Mucosa of rectum (tissue), 2 donors: ENCODE measurements around the gene PRRT4.

Experiments
- H3K27ac ChIP-seq, 2 donors: one replicate each; pipeline ENCODE4 v1.7.0; 2013; ENCODE audit warnings: inconsistent platforms in 2 of 2, low read depth in 2 of 2, low read length in 2 of 2
- H3K27me3 ChIP-seq, 2 donors: one replicate each; pipeline ENCODE4 v1.7.0; 2013; ENCODE audit warnings: low read length in 2 of 2; ENCODE audit not compliant: control insufficient read depth in 2 of 2, insufficient read depth in 2 of 2
- H3K36me3 ChIP-seq, 2 donors: one replicate each; pipeline ENCODE4 v1.7.0; 2013; ENCODE audit warnings: low read length in 2 of 2; ENCODE audit not compliant: control insufficient read depth in 2 of 2, insufficient read depth in 2 of 2
- H3K4me1 ChIP-seq, 2 donors: one replicate each; pipeline ENCODE4 v1.7.0; 2013; ENCODE audit warnings: low read length in 2 of 2, mild to moderate bottlenecking in 1 of 2; ENCODE audit not compliant: control insufficient read depth in 2 of 2, insufficient read depth in 2 of 2
- H3K4me3 ChIP-seq, 2 donors: one replicate each; pipeline ENCODE4 v1.7.0; 2013; ENCODE audit warnings: low read length in 2 of 2
- H3K9ac ChIP-seq, 2 donors: one replicate each; pipeline ENCODE4 v1.7.0; 2013; ENCODE audit warnings: low read length in 2 of 2, low read depth in 1 of 2, mild to moderate bottlenecking in 1 of 2
- H3K9me3 ChIP-seq, 2 donors: one replicate each; pipeline ENCODE4 v1.7.0; 2013; ENCODE audit warnings: low read length in 2 of 2; ENCODE audit not compliant: control insufficient read depth in 2 of 2
- donor health status: healthy.
- donor health status: Normal muscosa, but diverticular disease.

The PRRT4 gene

DNA sequence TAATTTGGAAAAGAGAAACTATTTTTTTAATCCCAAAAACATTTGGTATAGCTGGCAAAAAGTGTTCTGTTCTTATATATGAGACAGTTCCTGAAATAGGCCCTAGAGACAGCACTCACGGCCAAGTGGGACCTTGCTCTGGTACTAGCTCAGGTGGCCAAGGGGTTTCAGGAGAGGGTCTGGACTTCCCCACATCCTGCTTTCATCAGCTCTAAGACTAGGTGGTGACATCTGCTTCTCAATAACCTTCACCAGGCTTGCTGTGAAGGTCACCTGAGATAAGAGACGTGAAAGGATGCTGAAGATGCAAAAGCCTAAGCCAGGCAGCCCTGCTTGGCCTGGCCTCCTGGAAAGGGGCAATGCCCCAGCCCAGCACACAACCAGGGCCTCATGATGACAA, 58.4 kb downstream of the PRRT4 start:
- H3K27me3 ChIP-seq: no peaks in the 10 kb centered on the region
- H3K9me3 ChIP-seq: no peaks in the 10 kb centered on the region
- no peak overlapping the region for H3K27ac ChIP-seq
- no peak overlapping the region for H3K9ac ChIP-seq
- no peak overlapping the region for H3K4me3 ChIP-seq
- peaks cover 22 to 29% of the 10 kb centered on the region in 2 donors for H3K36me3 ChIP-seq
- H3K4me1 ChIP-seq: no peaks in the 10 kb centered on the region

DNA sequence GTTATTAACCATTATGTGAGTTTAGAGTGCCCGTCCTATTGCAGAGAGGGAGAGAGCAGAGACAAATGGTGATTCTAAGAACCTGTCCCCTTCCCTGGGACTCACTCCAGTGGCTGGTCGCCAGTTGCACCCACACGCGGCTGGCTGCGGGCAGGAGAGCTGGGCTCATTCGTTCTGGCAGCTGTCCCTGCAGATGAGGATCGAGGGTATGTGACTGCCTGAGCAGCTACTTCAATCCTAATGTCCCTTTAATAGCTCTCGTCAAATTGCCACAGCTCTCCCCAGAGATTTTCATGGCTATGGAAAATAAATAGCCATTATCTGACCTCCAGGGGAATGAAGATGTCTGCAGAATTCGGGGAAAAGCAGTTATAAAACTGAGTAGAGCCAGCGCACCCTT, 59.4 kb downstream of the PRRT4 start:
- H3K9ac ChIP-seq: no peak overlapping the region
- H3K4me1 ChIP-seq: no peaks in the 10 kb centered on the region
- H3K27ac ChIP-seq: no peak overlapping the region
- no peaks in the 10 kb centered on the region for H3K27me3 ChIP-seq
- no peak overlapping the region for H3K4me3 ChIP-seq
- H3K36me3 ChIP-seq: peaks cover 16 to 25% of the 10 kb centered on the region in 2 donors
- H3K9me3 ChIP-seq: no peaks in the 10 kb centered on the region
